MM.1S (cell line): ENCODE measurements around the gene MRM3.

ENCODE experiments used
- EZH2phosphoT487 ChIP-seq: fragments of 300-600 bp; sonication (generic); IDR thresholded peaks from 2 replicates; pipeline ENCODE4 v1.6.1; 2018; ENCODE audit warnings: antibody characterized with exemption, low read length
- TF ChIP-seq, protein P1 (sequence below): fragments of 300-600 bp; sonication (generic); IDR thresholded peaks from 2 replicates; pipeline ENCODE4 v1.5.1; 2016; ENCODE audit warnings: antibody characterized with exemption, low read length, mixed read lengths

DNA sequence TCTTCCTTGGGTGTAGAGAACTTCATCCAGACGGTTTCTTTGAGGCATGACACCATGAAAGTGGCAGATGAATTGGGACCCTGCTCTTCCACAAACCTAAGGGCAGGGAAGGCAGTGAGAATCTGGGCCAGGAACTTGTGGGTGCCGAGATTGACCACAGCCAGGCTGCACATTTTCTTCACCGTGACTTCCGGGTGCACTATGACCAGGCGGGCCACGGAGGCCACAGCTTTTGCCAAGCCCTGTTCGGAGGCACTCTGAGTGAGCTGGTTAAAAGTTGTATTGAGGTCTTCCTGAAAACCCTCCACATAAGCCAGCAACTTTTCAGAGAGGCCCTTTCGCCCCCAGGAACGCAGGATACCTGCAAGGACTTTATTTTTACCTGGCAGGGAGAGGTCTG is 36.0 kb upstream of the MRM3 start:
- TF ChIP-seq, protein P1, sequence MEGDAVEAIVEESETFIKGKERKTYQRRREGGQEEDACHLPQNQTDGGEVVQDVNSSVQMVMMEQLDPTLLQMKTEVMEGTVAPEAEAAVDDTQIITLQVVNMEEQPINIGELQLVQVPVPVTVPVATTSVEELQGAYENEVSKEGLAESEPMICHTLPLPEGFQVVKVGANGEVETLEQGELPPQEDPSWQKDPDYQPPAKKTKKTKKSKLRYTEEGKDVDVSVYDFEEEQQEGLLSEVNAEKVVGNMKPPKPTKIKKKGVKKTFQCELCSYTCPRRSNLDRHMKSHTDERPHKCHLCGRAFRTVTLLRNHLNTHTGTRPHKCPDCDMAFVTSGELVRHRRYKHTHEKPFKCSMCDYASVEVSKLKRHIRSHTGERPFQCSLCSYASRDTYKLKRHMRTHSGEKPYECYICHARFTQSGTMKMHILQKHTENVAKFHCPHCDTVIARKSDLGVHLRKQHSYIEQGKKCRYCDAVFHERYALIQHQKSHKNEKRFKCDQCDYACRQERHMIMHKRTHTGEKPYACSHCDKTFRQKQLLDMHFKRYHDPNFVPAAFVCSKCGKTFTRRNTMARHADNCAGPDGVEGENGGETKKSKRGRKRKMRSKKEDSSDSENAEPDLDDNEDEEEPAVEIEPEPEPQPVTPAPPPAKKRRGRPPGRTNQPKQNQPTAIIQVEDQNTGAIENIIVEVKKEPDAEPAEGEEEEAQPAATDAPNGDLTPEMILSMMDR: no peak
- TF ChIP-seq EZH2phosphoT487: no peak
